Activated CD4-positive, alpha-beta memory T cell treated with anti-CD3 and anti-CD28 coated beads, Interleukin-2, amount 10 ng/mL, durations not matched to agents 7 days and 5 days (primary cell): ENCODE measurements around the gene RPL14. TPM values are rescaled to one million over a fixed set of nuclear protein-coding genes. Genes with fewer than 3 reads are reported as not detected.

ENCODE experiments used
- CTCF ChIA-PET: fragments of 350-600 bp; sonication (Branson Sonifier 250); formaldehyde crosslinking; loops from one replicate; lab custom pipeline; 2021; ENCODE audit warnings: antibody characterized with exemption, inconsistent platforms; lab: Charles Lee
- POLR2A ChIA-PET: fragments of 350-600 bp; sonication (Branson Sonifier 250); formaldehyde crosslinking; loops from one replicate; lab custom pipeline; 2021; ENCODE audit warnings: antibody characterized with exemption; lab: Charles Lee
- DNase-seq: peaks from one replicate; pipeline ENCODE4 v3.0.0-alpha.2; 2020
- H3K27ac Mint-ChIP-seq: one replicate; pipeline ENCODE4 v1.8.0; 2021; ENCODE audit warnings: mild to moderate bottlenecking, mixed read lengths
- H3K27me3 Mint-ChIP-seq: one replicate; pipeline ENCODE4 v1.8.0; 2021; ENCODE audit warnings: mixed read lengths
- H3K36me3 Mint-ChIP-seq: one replicate; pipeline ENCODE4 v1.8.0; 2021; ENCODE audit warnings: low read depth, mixed read lengths
- H3K4me1 Mint-ChIP-seq: one replicate; pipeline ENCODE4 v1.8.0; 2021; ENCODE audit warnings: mixed read lengths
- H3K4me3 Mint-ChIP-seq: one replicate; pipeline ENCODE4 v1.8.0; 2021; ENCODE audit warnings: mild to moderate bottlenecking, mixed read lengths
- H3K9me3 Mint-ChIP-seq: one replicate; pipeline ENCODE4 v1.8.0; 2021; ENCODE audit warnings: mixed read lengths
- total RNA-seq, 2 experiments: library from RNA; stranded (reverse); gene quantifications; one replicate each; pipeline ENCODE4 v1.2.3, GENCODE V29; 2021

The RPL14 gene
- 1,000 to 10,000 TPM; 1,898 to 2,001 TPM for total RNA-seq

DNA sequence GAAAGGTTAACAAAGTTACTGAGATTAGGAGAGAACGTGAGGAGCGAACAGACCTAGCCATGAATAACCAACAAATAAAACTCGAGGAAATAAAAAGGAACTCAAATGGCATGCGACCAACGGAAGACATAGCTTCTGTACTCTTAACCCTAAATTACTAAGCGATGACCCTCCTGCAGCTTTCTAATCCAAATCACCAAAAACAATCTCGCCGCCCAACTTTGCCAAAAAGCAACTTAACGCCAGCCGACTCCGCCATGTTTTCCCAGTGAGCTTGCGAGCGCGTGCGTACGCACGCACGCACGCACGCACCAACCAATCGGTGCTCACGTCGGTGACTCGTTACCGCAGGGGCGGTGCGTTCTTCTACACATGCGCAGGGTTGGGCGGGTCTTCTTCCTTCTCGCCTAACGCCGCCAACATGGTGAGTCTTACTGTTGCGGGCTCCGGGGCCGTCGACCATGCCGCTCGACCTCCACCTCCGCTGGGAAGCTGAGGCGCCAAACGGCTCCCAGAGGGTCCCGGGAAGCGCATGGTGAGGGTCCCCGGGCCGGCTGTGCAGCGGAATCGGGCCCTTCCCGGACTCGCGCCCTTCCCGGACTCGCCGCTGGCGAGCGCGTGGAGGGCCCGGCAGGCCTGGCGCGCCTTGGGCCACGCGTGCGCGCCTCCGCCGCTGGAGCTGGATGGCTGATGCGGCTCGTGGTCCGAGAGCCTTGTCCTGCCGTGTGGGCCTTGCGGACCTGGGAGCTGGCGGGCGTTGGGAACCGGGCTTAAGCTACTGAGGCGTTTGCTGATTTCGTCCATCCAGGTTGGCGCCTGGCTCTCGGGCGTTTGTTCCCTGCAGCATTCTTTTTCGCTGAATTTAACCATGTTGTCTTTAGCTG, at the start of gene RPL14:
Gene RPL14 (plus strand): TSS at position 400 of the 884 bp plus-strand sequence. CDS start 133 bp downstream, at position 533.
- Mint-ChIP-seq H3K9me3 (no peaks in the 10 kb centered on the region), H3K4me1 (peaks cover 70% of the 10 kb centered on the region), H3K36me3 (peaks cover 46% of the 10 kb centered on the region), H3K4me3 (peak within 1 kb of the TSS; percentile 80), H3K27ac (peak within 1 kb of the TSS; percentile 86), H3K27me3 (no peaks in the 10 kb centered on the region)
- CTCF ChIA-PET: interaction anchor here (1.1 to 1.7 kb wide), 4 partner anchors 49 to 148 kb away, joined by 3 to 5 read pairs (median 4); partner anchors contain the start of gene ZNF620
- DNase-seq: peak; percentile 96
- POLR2A ChIA-PET: interaction anchor here (0.6 to 3.8 kb wide), 19 partner anchors 13 to 1493 kb away, joined by 3 to 34 read pairs (median 4); partner anchors contain the start of genes CTNNB1, EIF1B, ZNF619 and ZNF620

- POLR2A ChIA-PET: interaction anchor here (0.8 kb wide), 1 partner anchor 12 kb away, joined by 4 read pairs; no protein-coding TSS in a partner anchor
- Mint-ChIP-seq H3K27ac (no peak overlapping the region), H3K36me3 (no peaks in the 10 kb centered on the region), H3K4me3 (no peak overlapping the region), H3K27me3 (peaks cover 2% of the 10 kb centered on the region), H3K9me3 (no peaks in the 10 kb centered on the region), H3K4me1 (no peaks in the 10 kb centered on the region)
- CTCF ChIA-PET: no interaction called here
- no peak for DNase-seq
These were observed 49.5 kb upstream of the RPL14 start for GRCh38 chr3:40407611-40408010.

- H3K27me3 Mint-ChIP-seq: peaks cover 8% of the 10 kb centered on the region
- H3K4me1 Mint-ChIP-seq: no peaks in the 10 kb centered on the region
- CTCF ChIA-PET: no interaction called here
- DNase-seq: no peak
- no peak overlapping the region for H3K27ac Mint-ChIP-seq
- H3K4me3 Mint-ChIP-seq: no peak overlapping the region
- no peaks in the 10 kb centered on the region for H3K9me3 Mint-ChIP-seq
- no peaks in the 10 kb centered on the region for H3K36me3 Mint-ChIP-seq
- POLR2A ChIA-PET: no interaction called here
These were observed 42.9 kb upstream of the RPL14 start for GRCh38 chr3:40414270-40414669.

- no peak for DNase-seq
- Mint-ChIP-seq H3K4me1 (no peaks in the 10 kb centered on the region), H3K4me3 (no peak overlapping the region), H3K27me3 (peaks cover 6% of the 10 kb centered on the region), H3K27ac (no peak overlapping the region), H3K9me3 (no peaks in the 10 kb centered on the region), H3K36me3 (no peaks in the 10 kb centered on the region)
- CTCF ChIA-PET: no interaction called here
- POLR2A ChIA-PET: no interaction called here
These were observed 39.1 kb upstream of the RPL14 start for GRCh38 chr3:40417845-40418543.

DNA sequence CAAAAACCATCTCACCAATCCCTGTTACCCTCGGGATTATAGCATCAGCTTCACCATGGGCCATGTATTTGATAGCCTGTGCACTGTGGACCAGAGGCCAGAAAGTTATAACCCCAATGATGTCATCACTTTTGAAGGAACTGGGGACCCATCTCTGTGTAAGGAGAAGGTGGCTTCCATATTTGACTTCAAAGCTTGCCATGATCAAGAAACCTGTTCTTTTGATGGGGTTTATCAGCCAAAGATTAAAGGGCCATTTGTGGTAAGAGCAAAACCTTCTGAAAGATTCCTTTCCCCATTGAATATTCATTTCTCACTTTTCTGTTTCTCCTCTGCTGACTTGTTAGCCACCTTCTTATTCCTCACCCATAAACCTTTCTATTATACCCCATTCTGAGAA, 34.3 kb upstream of the RPL14 start:
- no peak overlapping the region for H3K27ac Mint-ChIP-seq
- POLR2A ChIA-PET: no interaction called here
- H3K4me3 Mint-ChIP-seq: no peak overlapping the region
- no peaks in the 10 kb centered on the region for H3K9me3 Mint-ChIP-seq
- H3K4me1 Mint-ChIP-seq: no peaks in the 10 kb centered on the region
- CTCF ChIA-PET: no interaction called here
- no peaks in the 10 kb centered on the region for H3K36me3 Mint-ChIP-seq
- DNase-seq: no peak
- H3K27me3 Mint-ChIP-seq: no peaks in the 10 kb centered on the region

- H3K9me3 Mint-ChIP-seq: no peaks in the 10 kb centered on the region
- H3K27me3 Mint-ChIP-seq: no peaks in the 10 kb centered on the region
- DNase-seq: no peak
- no peaks in the 10 kb centered on the region for H3K4me1 Mint-ChIP-seq
- POLR2A ChIA-PET: no interaction called here
- no peaks in the 10 kb centered on the region for H3K36me3 Mint-ChIP-seq
- H3K4me3 Mint-ChIP-seq: no peak overlapping the region
- H3K27ac Mint-ChIP-seq: no peak overlapping the region
- CTCF ChIA-PET: no interaction called here
These were observed 30.0 kb upstream of the RPL14 start for GRCh38 chr3:40427045-40427669.

DNA sequence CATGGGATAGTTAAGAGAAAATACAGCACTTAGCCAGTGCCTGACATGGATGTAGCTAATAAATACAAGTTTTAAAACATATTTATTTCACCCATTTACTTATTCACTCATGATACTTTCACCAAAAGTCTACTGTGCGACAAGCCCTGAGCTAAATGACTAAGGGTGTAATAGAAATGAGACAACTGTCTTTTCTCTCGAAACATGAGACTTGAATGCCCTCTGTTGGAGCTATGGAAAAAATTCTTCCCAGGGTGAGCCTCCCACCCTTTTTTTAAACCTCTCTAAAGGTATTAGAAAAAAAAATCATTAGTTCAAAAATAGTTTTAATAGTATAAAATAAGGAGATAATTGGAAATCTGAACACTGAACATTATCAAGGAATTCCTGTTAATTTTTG, 24.3 kb upstream of the RPL14 start:
- Mint-ChIP-seq H3K4me3 (no peak overlapping the region), H3K27me3 (no peaks in the 10 kb centered on the region), H3K4me1 (no peaks in the 10 kb centered on the region), H3K9me3 (no peaks in the 10 kb centered on the region), H3K27ac (no peak overlapping the region), H3K36me3 (no peaks in the 10 kb centered on the region)
- ChIA-PET POLR2A (no interaction called here), CTCF (no interaction called here)
- DNase-seq: no peak

GRCh38 chr3:40437889-40438288, 19.2 kb upstream of the RPL14 start:
- no peak for DNase-seq
- ChIA-PET POLR2A (interaction anchor here (1.0 kb wide), 1 partner anchor 14 kb away, joined by 6 read pairs; no protein-coding TSS in a partner anchor), CTCF (no interaction called here)
- H3K27ac Mint-ChIP-seq: no peak overlapping the region
- H3K4me3 Mint-ChIP-seq: no peak overlapping the region
- no peaks in the 10 kb centered on the region for H3K4me1 Mint-ChIP-seq
- peaks cover 2% of the 10 kb centered on the region for H3K9me3 Mint-ChIP-seq
- no peaks in the 10 kb centered on the region for H3K36me3 Mint-ChIP-seq
- H3K27me3 Mint-ChIP-seq: no peaks in the 10 kb centered on the region

- Mint-ChIP-seq H3K27me3 (no peaks in the 10 kb centered on the region), H3K27ac (no peak overlapping the region), H3K4me1 (no peaks in the 10 kb centered on the region), H3K4me3 (no peak overlapping the region), H3K9me3 (peaks cover 2% of the 10 kb centered on the region), H3K36me3 (no peaks in the 10 kb centered on the region)
- ChIA-PET CTCF (no interaction called here), POLR2A (no interaction called here)
- DNase-seq: no peak
These were observed 12.1 kb upstream of the RPL14 start for GRCh38 chr3:40445062-40445461.

GRCh38 chr3:40445880-40446279, 11.3 kb upstream of the RPL14 start:
- no peak overlapping the region for H3K4me3 Mint-ChIP-seq
- H3K36me3 Mint-ChIP-seq: no peaks in the 10 kb centered on the region
- no peak for DNase-seq
- no peaks in the 10 kb centered on the region for H3K9me3 Mint-ChIP-seq
- H3K4me1 Mint-ChIP-seq: peaks cover 2% of the 10 kb centered on the region
- no peak overlapping the region for H3K27ac Mint-ChIP-seq
- no peaks in the 10 kb centered on the region for H3K27me3 Mint-ChIP-seq
- ChIA-PET POLR2A (no interaction called here), CTCF (no interaction called here)

GRCh38 chr3:40450438-40450837, 6.7 kb upstream of the RPL14 start:
- ChIA-PET POLR2A (no interaction called here), CTCF (interaction anchor here (0.9 kb wide), 1 partner anchor 259 kb away, joined by 3 read pairs; no protein-coding TSS in a partner anchor)
- no peak for DNase-seq
- H3K27ac Mint-ChIP-seq: no peak overlapping the region
- no peak overlapping the region for H3K4me3 Mint-ChIP-seq
- H3K36me3 Mint-ChIP-seq: no peaks in the 10 kb centered on the region
- H3K27me3 Mint-ChIP-seq: no peaks in the 10 kb centered on the region
- no peaks in the 10 kb centered on the region for H3K9me3 Mint-ChIP-seq
- peaks cover 33% of the 10 kb centered on the region for H3K4me1 Mint-ChIP-seq

- no peaks in the 10 kb centered on the region for H3K36me3 Mint-ChIP-seq
- H3K27ac Mint-ChIP-seq: peak overlapping the region; percentile 93
- no peaks in the 10 kb centered on the region for H3K9me3 Mint-ChIP-seq
- ChIA-PET POLR2A (interaction anchor here (0.7 to 3.1 kb wide), 6 partner anchors 9 to 143 kb away, joined by 3 to 46 read pairs (median 5); partner anchors contain the start of genes EIF1B and ZNF621), CTCF (interaction anchor here (0.9 to 2.6 kb wide), 2 partner anchors 125 to 260 kb away, joined by 3 to 6 read pairs; no protein-coding TSS in a partner anchor)
- peaks cover 42% of the 10 kb centered on the region for H3K4me1 Mint-ChIP-seq
- peak overlapping the region; percentile 86 for H3K4me3 Mint-ChIP-seq
- no peak for DNase-seq
- H3K27me3 Mint-ChIP-seq: no peaks in the 10 kb centered on the region
These were observed 5.6 kb upstream of the RPL14 start for GRCh38 chr3:40451551-40451950.
